GM12891 (cell line): ENCODE results near the gene ZNF593.

Experiments
- POLR2A ChIP-seq: IDR thresholded peaks from 2 replicates; pipeline ENCODE4 v1.6.1; 2011; ENCODE audit warnings: low read depth, low read length, control low read depth
- POLR2AphosphoS5 ChIP-seq: IDR thresholded peaks from 2 replicates; pipeline ENCODE4 v1.6.1; 2011; ENCODE audit warnings: low read depth, low read length, control low read depth
- POU2F2 ChIP-seq: IDR thresholded peaks from 2 replicates; pipeline ENCODE4 v1.6.1; 2011; ENCODE audit warnings: low read depth, mild to moderate bottlenecking, control low read depth, low read length, moderate library complexity
- SPI1 ChIP-seq: IDR thresholded peaks from 2 replicates; pipeline ENCODE4 v1.6.1; 2011; ENCODE audit warnings: low read depth, low read length, control low read depth
- TAF1 ChIP-seq: IDR thresholded peaks from 2 replicates; pipeline ENCODE4 v1.6.1; 2011; ENCODE audit warnings: low read depth, low read length, control low read depth

DNA sequence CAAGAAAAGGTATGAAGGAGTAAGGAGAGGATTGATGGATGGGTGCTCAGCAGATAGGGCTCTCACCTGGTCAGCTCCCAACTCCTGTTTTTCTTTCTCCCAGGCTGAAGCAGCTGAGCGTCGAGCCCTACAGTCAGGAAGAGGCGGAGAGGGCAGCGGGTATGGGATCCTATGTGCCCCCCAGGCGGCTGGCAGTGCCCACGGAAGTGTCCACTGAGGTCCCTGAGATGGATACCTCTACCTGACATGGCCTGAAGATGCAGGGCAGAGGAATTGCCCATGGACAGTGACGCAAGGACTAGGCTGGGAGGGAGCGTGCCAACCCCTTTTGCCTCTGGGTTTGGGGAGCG lies 739 bp downstream of the ZNF593 start:
- no peak for TF ChIP-seq POLR2A
- no peak for TF ChIP-seq POLR2AphosphoS5
- no peak for TF ChIP-seq TAF1
- TF ChIP-seq POU2F2: no peak
- no peak for TF ChIP-seq SPI1
